DOHH2 (cell line): ENCODE measurements around the gene EPHA10.

Experiments used
- CTCF ChIP-seq: fragments of 200-600 bp; sonication (generic); IDR thresholded peaks from one replicate; pipeline ENCODE4 v1.5.1; 2014; ENCODE audit warnings: antibody characterized with exemption, mild to moderate bottlenecking, low read depth, low read length; ENCODE audit not compliant: poor library complexity, severe bottlenecking
- EZH2phosphoT487 ChIP-seq: fragments of 200-600 bp; sonication (generic); IDR thresholded peaks from 2 replicates; pipeline ENCODE4 v1.6.1; 2017; ENCODE audit warnings: borderline replicate concordance, mild to moderate bottlenecking, antibody characterized with exemption, low read length, moderate library complexity, mixed read lengths

- TF ChIP-seq CTCF (no peak), EZH2phosphoT487 (no peak)
Observed at GRCh38 chr1:37748565-37748964, 16.4 kb downstream of the EPHA10 start.
